Left ventricle myocardium inferior (tissue), 1 donor: ENCODE data around the gene KCNMA1. TPM values are rescaled to one million over a fixed set of nuclear protein-coding genes. Genes with fewer than 3 reads are reported as not detected.

ENCODE experiments used
- DNase-seq: peaks from one replicate; pipeline ENCODE4 v3.0.0-alpha.2; 2020
- H3K27ac ChIP-seq: fragments of 200-600 bp; replicated peaks from 2 replicates; pipeline ENCODE4 v1.8.0; 2021
- H3K27me3 ChIP-seq: fragments of 200-600 bp; 2 replicates; pipeline ENCODE4 v1.8.0; 2021; ENCODE audit warnings: low read depth
- H3K36me3 ChIP-seq: fragments of 200-600 bp; 2 replicates; pipeline ENCODE4 v1.8.0; 2021
- H3K4me1 ChIP-seq: fragments of 200-600 bp; 2 replicates; pipeline ENCODE4 v1.8.0; 2021
- H3K4me3 ChIP-seq: fragments of 200-600 bp; 2 replicates; pipeline ENCODE4 v1.8.0; 2021; ENCODE audit warnings: mild to moderate bottlenecking, moderate library complexity
- H3K9me3 ChIP-seq: fragments of 200-600 bp; replicated peaks from 2 replicates; pipeline ENCODE4 v1.8.0; 2021
- CTCF ChIP-seq: fragments of 200-600 bp; IDR thresholded peaks from 2 replicates; pipeline ENCODE4 v1.8.0; 2021; ENCODE audit warnings: antibody characterized with exemption, mild to moderate bottlenecking, borderline replicate concordance
- intact Hi-C: fragments of 100-400 bp; cut with micrococcal nuclease; formaldehyde crosslinking; loops from one replicate; pipeline ENCODE4 v1.11.0; 2022
- total RNA-seq: library from RNA; stranded (reverse); fragmentation: NEBNext Ultra II Directional; extraction: Animal tissue kit (Norgen Biotek cat#: 25700); gene quantifications from one replicate; pipeline ENCODE4 v1.2.1, GENCODE V29; 2021
- donor health status: DM: no; HTN: yes; CAD: no; lungs with severe emphysema.

KCNMA1 gene
- total RNA-seq, 1 donor from 2014 or later = 1.8 TPM

- Histone ChIP-seq H3K36me3 (no peaks in the 10 kb centered on the region), H3K4me3 (no peak overlapping the region), H3K4me1 (no peaks in the 10 kb centered on the region), H3K9me3 (no peaks in the 10 kb centered on the region), H3K27me3 (peaks cover 47% of the 10 kb centered on the region), H3K27ac (no peak overlapping the region)
- TF ChIP-seq CTCF = no peak
- intact Hi-C loops = no loop called here
- no peak for DNase-seq
Observed at GRCh38 chr10:77024461-77024860, 613.1 kb downstream of the KCNMA1 start.

GRCh38 chr10:77023396-77023795 is 614.2 kb downstream of the KCNMA1 start:
- H3K4me1 ChIP-seq = no peaks in the 10 kb centered on the region
- H3K4me3 ChIP-seq = no peak overlapping the region
- intact Hi-C loops = no loop called here
- DNase-seq = no peak
- peaks cover 39% of the 10 kb centered on the region for H3K27me3 ChIP-seq
- no peaks in the 10 kb centered on the region for H3K9me3 ChIP-seq
- TF ChIP-seq CTCF = no peak
- no peak overlapping the region for H3K27ac ChIP-seq
- no peaks in the 10 kb centered on the region for H3K36me3 ChIP-seq

GRCh38 chr10:77022671-77023070 is 614.9 kb downstream of the KCNMA1 start:
- no peaks in the 10 kb centered on the region for H3K4me1 ChIP-seq

GRCh38 chr10:77021966-77022490 is 615.6 kb downstream of the KCNMA1 start:
- DNase-seq = no peak
- no peak overlapping the region for H3K27ac ChIP-seq
- H3K4me1 ChIP-seq = no peaks in the 10 kb centered on the region
- H3K9me3 ChIP-seq = no peaks in the 10 kb centered on the region
- no peaks in the 10 kb centered on the region for H3K36me3 ChIP-seq
- peaks cover 26% of the 10 kb centered on the region for H3K27me3 ChIP-seq
- TF ChIP-seq CTCF = no peak
- intact Hi-C loops = no loop called here
- H3K4me3 ChIP-seq = no peak overlapping the region

More at GRCh38 chr10:77022671-77023070, 614.9 kb downstream of the KCNMA1 start:
- Histone ChIP-seq H3K4me3 (no peak overlapping the region), H3K9me3 (no peaks in the 10 kb centered on the region), H3K27me3 (peaks cover 32% of the 10 kb centered on the region), H3K27ac (no peak overlapping the region), H3K36me3 (no peaks in the 10 kb centered on the region)
- TF ChIP-seq CTCF = no peak
- intact Hi-C loops = no loop called here
- DNase-seq = no peak

- Histone ChIP-seq H3K27ac (no peak overlapping the region), H3K4me3 (no peak overlapping the region), H3K9me3 (no peaks in the 10 kb centered on the region), H3K36me3 (no peaks in the 10 kb centered on the region), H3K4me1 (no peaks in the 10 kb centered on the region), H3K27me3 (peaks cover 18% of the 10 kb centered on the region)
- intact Hi-C loops = no loop called here
- no peak for DNase-seq
- TF ChIP-seq CTCF = no peak
Observed at GRCh38 chr10:77020426-77021040, 617.1 kb downstream of the KCNMA1 start.
